ENCODE data around the gene TNXB.

DNA sequence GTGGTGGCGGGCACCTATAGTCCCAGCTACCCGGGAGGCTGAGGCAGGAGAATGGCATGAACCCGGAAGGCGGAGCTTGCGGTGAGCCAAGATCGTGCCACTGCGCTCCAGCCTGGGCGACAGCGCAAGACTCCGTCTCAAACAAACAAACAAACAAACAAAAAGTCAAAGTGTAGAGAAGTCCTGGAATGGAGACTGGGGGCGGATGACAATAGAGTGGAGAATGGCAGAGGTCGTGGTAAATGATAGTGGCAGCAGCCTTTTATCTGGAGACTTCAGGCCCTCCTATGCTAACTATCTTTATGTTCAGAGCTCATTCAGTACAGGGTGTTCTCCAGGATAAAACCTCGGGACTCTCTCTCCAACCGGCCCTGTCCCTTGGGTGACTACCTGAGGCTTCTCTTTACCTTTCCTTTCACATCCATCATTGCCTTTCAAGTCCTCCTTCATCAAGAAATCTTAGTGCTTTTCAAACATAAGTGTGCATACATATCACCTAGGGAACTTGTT, 22.4 kb upstream of the TNXB start:
- TF ChIP-seq, protein P1, sequence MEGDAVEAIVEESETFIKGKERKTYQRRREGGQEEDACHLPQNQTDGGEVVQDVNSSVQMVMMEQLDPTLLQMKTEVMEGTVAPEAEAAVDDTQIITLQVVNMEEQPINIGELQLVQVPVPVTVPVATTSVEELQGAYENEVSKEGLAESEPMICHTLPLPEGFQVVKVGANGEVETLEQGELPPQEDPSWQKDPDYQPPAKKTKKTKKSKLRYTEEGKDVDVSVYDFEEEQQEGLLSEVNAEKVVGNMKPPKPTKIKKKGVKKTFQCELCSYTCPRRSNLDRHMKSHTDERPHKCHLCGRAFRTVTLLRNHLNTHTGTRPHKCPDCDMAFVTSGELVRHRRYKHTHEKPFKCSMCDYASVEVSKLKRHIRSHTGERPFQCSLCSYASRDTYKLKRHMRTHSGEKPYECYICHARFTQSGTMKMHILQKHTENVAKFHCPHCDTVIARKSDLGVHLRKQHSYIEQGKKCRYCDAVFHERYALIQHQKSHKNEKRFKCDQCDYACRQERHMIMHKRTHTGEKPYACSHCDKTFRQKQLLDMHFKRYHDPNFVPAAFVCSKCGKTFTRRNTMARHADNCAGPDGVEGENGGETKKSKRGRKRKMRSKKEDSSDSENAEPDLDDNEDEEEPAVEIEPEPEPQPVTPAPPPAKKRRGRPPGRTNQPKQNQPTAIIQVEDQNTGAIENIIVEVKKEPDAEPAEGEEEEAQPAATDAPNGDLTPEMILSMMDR (IDR thresholded peaks at IDR 0.05), result no peak
- no peak for TF ChIP-seq POLR2A (IDR thresholded peaks at IDR 0.05)
